Activated CD8-positive, alpha-beta memory T cell treated with anti-CD3 and anti-CD28 coated beads, Interleukin-2, amount 50 U/mL, for 24 hours (primary cell): ENCODE data around the gene TANC1.

ENCODE experiments used
- DNase-seq: peaks from one replicate; pipeline ENCODE4 v3.0.0-alpha.2; 2020; ENCODE audit errors: extremely low read depth

Gene TANC1

GRCh38 chr2:158962074-158962473 lies 6.4 kb upstream of the TANC1 start:
- DNase-seq, result no peak

GRCh38 chr2:158963071-158963470 lies 5.4 kb upstream of the TANC1 start:
- DNase-seq, result no peak

- no peak for DNase-seq
These were observed 3.3 kb upstream of the TANC1 start for GRCh38 chr2:158965107-158965506.

DNA sequence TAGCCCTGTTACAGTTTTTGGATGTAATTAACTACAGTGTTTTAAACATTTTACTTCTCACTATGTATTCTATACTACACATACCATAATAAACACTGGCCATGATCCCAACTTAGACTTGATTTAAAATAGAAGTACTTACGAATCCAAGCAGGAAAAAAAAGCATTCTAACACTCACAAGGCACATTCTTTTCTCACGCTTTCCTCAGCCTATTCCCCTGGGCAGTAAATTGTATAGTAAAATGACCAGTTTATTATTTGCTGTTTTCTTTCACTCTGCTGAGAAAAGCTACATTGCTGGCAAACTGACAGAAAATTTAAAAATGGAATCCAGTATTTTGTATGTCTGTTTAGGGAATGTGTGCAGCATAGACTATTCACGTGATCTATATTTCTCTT lies 2.8 kb upstream of the TANC1 start:
- DNase-seq, result no peak

GRCh38 chr2:158966312-158966711 lies 2.1 kb upstream of the TANC1 start:
- no peak for DNase-seq

DNA sequence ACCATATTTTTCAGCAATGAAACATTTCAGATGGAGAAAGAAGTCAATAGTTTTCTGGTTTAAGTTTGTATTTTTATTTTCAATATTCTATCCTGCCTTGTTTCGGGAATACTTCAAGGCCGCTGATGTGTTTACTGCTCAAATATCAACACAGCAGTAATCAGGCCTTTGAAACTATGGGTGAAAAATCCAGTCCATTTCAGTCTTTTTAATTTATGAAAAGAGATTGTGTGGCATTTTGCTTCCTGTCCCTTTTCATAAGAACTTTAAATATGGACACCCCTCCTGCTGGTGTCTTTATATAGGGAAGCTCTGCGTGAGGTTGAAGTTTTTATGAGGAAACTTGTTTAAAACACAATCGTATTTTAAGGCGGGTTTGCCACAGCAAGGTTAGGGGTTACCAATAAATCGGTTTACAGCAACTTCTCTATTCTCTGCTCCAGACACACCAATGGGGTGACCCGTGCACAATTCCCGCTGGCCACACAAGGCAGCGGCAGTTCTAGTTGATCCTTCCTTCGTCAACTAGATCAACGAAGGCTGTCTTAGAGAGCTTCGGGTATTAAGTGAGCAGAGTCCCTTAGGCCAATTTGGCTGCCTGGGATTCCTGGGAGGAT lies 1.2 kb upstream of the TANC1 start:
- no peak for DNase-seq

- no peak for DNase-seq
These were observed 577 bp upstream of the TANC1 start for GRCh38 chr2:158967731-158968395.

DNA sequence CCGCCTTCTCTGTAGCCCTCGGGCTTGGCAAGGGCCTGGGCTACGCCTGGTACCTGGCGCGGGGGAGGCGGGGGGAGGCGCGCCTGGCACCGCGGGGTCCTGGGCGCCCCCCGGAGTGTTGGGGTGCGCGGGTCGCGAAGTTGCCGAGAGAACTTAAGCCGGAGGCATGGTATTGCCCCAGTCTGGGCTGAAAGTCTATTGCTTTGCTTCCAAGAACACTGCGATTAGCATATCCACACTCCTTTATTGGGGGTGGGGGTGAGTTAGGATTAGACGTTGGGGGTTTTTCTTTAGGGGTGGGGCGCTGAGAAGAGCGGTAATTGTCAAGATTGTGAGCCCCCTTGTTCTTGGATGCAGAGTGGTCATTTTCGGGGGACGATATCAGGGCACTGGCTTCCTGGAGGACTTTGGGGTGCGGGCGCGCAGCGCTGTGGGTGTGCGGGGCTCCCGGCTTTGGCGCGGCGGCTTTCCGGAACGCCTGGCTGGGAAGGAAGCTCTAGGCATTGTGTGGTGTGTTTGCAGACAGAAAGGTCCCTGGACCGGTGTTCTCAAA lies 798 bp downstream of the TANC1 start:
- DNase-seq, result no peak

DNA sequence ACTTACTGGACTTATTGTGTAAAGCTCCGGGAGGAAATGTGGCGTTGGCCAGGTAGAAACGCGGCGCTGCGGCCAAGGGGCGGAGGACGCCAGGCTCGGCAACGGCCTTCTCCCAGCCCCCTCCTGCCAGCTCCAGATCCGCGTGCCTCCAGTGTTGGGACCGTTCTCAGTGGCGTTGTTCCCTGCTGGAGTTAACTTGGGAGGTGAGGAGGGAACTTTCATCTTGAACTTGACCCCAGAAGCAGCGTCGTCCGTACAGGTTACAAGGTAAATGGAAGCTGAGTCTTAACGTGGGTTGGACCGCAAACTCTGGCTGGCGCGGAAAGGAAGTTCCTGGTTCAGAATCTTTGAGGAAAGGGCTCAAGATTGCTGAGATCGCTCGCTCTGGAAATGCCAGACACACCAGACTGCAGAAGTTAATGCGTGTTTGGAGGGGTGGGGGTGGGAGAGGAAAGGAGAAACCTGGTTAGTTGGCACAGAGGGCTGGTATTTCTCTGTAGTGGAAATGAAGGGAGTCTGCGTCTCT lies 1.3 kb downstream of the TANC1 start:
- no peak for DNase-seq

- DNase-seq, result no peak
These were observed 1.9 kb downstream of the TANC1 start for GRCh38 chr2:158970241-158970751.

- no peak for DNase-seq
These were observed 4.9 kb downstream of the TANC1 start for GRCh38 chr2:158973116-158973956.

GRCh38 chr2:158975271-158975921 lies 7.0 kb downstream of the TANC1 start:
- DNase-seq, result no peak

- no peak for DNase-seq
These were observed 11.3 kb downstream of the TANC1 start for GRCh38 chr2:158979772-158980171.

DNA sequence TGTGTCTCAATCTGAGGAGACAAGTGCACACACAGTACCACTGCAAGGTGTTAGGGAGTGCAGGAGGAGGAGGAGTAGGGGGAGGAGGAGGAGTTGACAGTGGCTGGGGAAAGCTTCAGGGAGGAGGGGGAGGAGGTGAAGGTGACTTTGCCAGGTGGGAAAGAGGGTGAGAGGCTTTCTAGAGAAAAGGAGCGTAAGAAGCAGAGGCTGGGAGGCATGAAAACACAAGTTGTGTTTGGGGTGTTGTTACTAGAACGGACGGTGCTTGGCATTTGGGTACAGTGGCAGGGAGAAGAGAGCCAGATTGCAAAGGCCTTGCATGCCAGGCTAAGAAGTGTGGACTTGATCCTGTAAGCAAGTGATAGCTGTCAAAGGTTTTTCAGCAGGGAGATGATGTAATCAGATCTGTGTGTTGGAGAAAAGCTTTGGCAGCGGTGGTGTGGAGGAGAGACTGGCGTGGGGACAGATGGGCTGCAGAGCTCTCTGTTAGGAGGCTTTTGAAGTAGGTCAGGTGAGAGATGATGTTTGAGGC lies 16.2 kb downstream of the TANC1 start:
- no peak for DNase-seq

GRCh38 chr2:158988501-158988900 lies 20.1 kb downstream of the TANC1 start:
- no peak for DNase-seq

- no peak for DNase-seq
These were observed 20.7 kb downstream of the TANC1 start for GRCh38 chr2:158989165-158989564.

DNA sequence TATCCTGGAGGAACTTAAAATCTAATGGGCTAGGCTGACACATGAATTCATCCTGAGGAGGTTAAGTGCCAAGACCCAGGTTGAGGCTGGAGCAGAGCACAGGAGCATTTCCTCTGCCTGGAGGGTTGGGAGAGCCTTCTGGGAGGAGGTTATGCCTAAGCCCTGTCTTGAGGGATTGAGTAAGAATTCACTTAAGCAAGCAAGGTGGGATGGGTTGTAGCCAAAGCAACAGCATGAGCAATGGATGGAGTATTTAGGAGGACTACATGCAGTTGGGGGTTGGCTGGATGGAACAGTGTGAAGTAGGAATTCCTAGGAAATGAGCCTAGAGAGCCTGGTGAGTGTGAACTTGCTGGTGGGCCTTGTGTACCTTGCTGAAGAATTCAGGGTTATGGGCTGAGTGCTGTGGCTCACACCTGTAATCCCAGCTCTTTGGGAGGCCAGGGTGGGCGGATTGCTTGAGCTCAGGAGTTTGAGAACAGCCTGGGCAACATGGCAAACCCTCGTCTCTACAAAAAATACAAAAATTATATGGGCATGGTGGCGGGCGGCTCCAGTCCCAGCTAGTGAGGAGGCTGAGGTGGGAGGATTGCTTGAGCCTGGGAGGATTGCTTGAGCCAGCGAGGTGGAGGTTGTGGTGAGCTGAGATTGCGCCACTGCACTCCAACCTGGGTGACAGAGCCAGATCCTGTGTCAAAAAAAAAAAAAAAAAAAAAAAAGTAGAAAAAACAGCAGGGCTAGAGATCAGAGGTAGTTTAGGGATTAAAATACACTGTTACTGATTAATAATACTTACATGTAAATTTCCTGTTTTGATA lies 22.2 kb downstream of the TANC1 start:
- DNase-seq, result no peak

- no peak for DNase-seq
These were observed 24.6 kb downstream of the TANC1 start for GRCh38 chr2:158993030-158993429.

GRCh38 chr2:158993721-158994587 lies 25.5 kb downstream of the TANC1 start:
- no peak for DNase-seq
